K562 (cell line): ENCODE measurements around the gene FH. TPM values are rescaled to one million over a fixed set of nuclear protein-coding genes. Genes with fewer than 3 reads are reported as not detected.

Source experiments
- ATAC-seq: fragments of 200-7000 bp; cut with Tn5 transposase; 3 replicates; pipeline ENCODE4 v1.9.1; 2020; ENCODE audit warnings: moderate library complexity
- BruUV-seq: library from RNA; stranded (reverse); fragments of 400-500 nt; replicated peaks from 2 replicates; lab custom pipeline; 2021; lab: Mats Ljungman, UMichigan
- CTCF ChIA-PET: fragments of 300-600 bp; formaldehyde crosslinking; extraction: SDS; loops from one replicate; lab custom pipeline; 2021; ENCODE audit warnings: low intra/inter-chr PET ratio; lab: Yijun Ruan, JAX
- POLR2A ChIA-PET: fragments of 300-600, 350-650 bp; sonication (Branson Sonifier 250); formaldehyde crosslinking; extraction: SDS; loops from one replicate; lab custom pipeline; 2021; ENCODE audit warnings: antibody characterized with exemption, inconsistent platforms; lab: Yijun Ruan, JAX
- DNase-seq, 4 experiments: peaks; one replicate each; pipeline versions ENCODE4 v3.0.0 to v3.0.0-alpha.2; 2011 to 2018; ENCODE audit warnings: low spot score in 3 of 4, mixed read lengths in 3 of 4; ENCODE audit errors: extremely low read depth in 1 of 4
- FAIRE-seq: peaks from 2 replicates; lab custom pipeline; 2011; peaks lifted over from hg19 to GRCh38; lab: Jason Lieb, UNC
- H2AFZ ChIP-seq: 2 replicates; pipeline ENCODE4 v1.6.0; 2011; ENCODE audit warnings: low read depth, low read length, control low read depth, inconsistent platforms
- H3K27ac ChIP-seq: fragments of 200-600 bp; 3 replicates; pipeline ENCODE4 v1.8.0; 2011; ENCODE audit warnings: low read depth, mild to moderate bottlenecking, control low read depth, inconsistent platforms, low read length, moderate library complexity, mixed read lengths; ENCODE audit errors: extremely low read depth
- H3K27me3 ChIP-seq, 2 experiments: fragments of 300-600 bp in 1 of 2; 2 replicates in 1 of 2; 3 replicates in 1 of 2; pipeline versions ENCODE4 v1.6.0 to v1.8.0; 2011; ENCODE audit warnings: inconsistent platforms in 2 of 2, low read length in 2 of 2, mild to moderate bottlenecking in 1 of 2, mixed read lengths in 1 of 2, moderate library complexity in 1 of 2; ENCODE audit not compliant: control insufficient read depth in 2 of 2, insufficient read depth in 2 of 2
- H3K36me3 ChIP-seq: fragments of 300-600 bp; 3 replicates; pipeline ENCODE4 v1.8.0; 2011; ENCODE audit warnings: mild to moderate bottlenecking, low read length, inconsistent platforms; ENCODE audit not compliant: control insufficient read depth, insufficient read depth
- H3K4me1 ChIP-seq, 2 experiments: fragments of 200-600 bp in 1 of 2; replicated peaks in 1 of 2; 2 replicates in 1 of 2; 3 replicates in 1 of 2; pipeline versions ENCODE4 v1.5.1 to v1.8.0; 2011; ENCODE audit warnings: inconsistent platforms in 2 of 2, low read length in 2 of 2, mild to moderate bottlenecking in 1 of 2, mixed read lengths in 1 of 2, moderate library complexity in 1 of 2; ENCODE audit not compliant: control insufficient read depth in 2 of 2, insufficient read depth in 2 of 2
- H3K4me2 ChIP-seq: 2 replicates; pipeline ENCODE4 v1.6.1; 2011; ENCODE audit warnings: low read length, control low read depth, inconsistent platforms, mixed read lengths; ENCODE audit not compliant: insufficient read depth
- H3K4me3 ChIP-seq: fragments of 200-600 bp; sonication (generic), shearing (Covaris generic); 2 replicates; pipeline ENCODE4 v1.5.1; 2016; ENCODE audit warnings: control low read depth, inconsistent platforms
- H3K79me2 ChIP-seq: fragments of 200-600 bp; 3 replicates; pipeline ENCODE4 v1.8.0; 2011; ENCODE audit warnings: low read length, inconsistent platforms; ENCODE audit not compliant: control insufficient read depth, insufficient read depth
- H3K9ac ChIP-seq, 2 experiments: 2 replicates each; pipeline versions ENCODE4 v1.6.0 to v1.6.1; 2011; ENCODE audit warnings: low read depth in 2 of 2, low read length in 2 of 2, control low read depth in 1 of 2, inconsistent platforms in 1 of 2, mild to moderate bottlenecking in 1 of 2, mixed read lengths in 1 of 2; ENCODE audit not compliant: insufficient read depth in 1 of 2
- H3K9me1 ChIP-seq: one replicate; pipeline ENCODE4 v1.6.0; 2011; ENCODE audit warnings: inconsistent platforms, mild to moderate bottlenecking, low read length, moderate library complexity; ENCODE audit not compliant: control insufficient read depth, insufficient read depth
- H3K9me3 ChIP-seq: replicated peaks from 2 replicates; pipeline ENCODE4 v1.5.1; 2011; ENCODE audit warnings: low read depth, low read length, inconsistent platforms; ENCODE audit not compliant: control insufficient read depth, insufficient read depth
- H4K20me1 ChIP-seq: replicated peaks from 2 replicates; pipeline ENCODE4 v1.6.1; 2011; ENCODE audit warnings: low read length, inconsistent platforms, mixed read lengths; ENCODE audit not compliant: control insufficient read depth, insufficient read depth
- C11orf30 ChIP-seq: fragments of 450-650 bp; IDR thresholded peaks from 2 replicates; pipeline ENCODE4 v1.6.1; 2016; ENCODE audit warnings: low read depth, mild to moderate bottlenecking
- MBD2 ChIP-seq: sonication (generic); IDR thresholded peaks from 2 replicates; pipeline ENCODE4 v1.6.1; 2016; ENCODE audit warnings: low read depth, borderline replicate concordance
- STAT5A ChIP-seq: IDR thresholded peaks from 2 replicates; pipeline ENCODE4 v1.6.1; 2012; ENCODE audit warnings: low read length, inconsistent platforms, borderline replicate concordance
- TBL1XR1 ChIP-seq, 2 experiments: IDR thresholded peaks; 2 replicates each; pipeline ENCODE4 v1.6.1; 2012; ENCODE audit warnings: improper control_type of control experiment in 2 of 2, low read length in 2 of 2, mild to moderate bottlenecking in 1 of 2
- TEAD4 ChIP-seq, 2 experiments: sonication (generic) in 1 of 2; formaldehyde crosslinking in 1 of 2; IDR thresholded peaks; 2 replicates each; pipeline versions ENCODE4 v1.6.1 to v1.8.0; 2012 to 2022; ENCODE audit warnings: borderline replicate concordance in 1 of 2, inconsistent platforms in 1 of 2, low read length in 1 of 2, mild to moderate bottlenecking in 1 of 2, missing genetic modification reagents in 1 of 2
- TSC22D4 ChIP-seq: fragments of 450-650 bp; IDR thresholded peaks from 2 replicates; pipeline ENCODE4 v1.6.1; 2016; ENCODE audit warnings: missing genetic modification characterization, missing biosample characterization, control low read depth
- ZEB2 ChIP-seq: fragments of 450-650 bp; IDR thresholded peaks from 2 replicates; pipeline ENCODE4 v1.6.1; 2016
- ZNF316 ChIP-seq: fragments of 450-650 bp; IDR thresholded peaks from 2 replicates; pipeline ENCODE4 v1.6.1; 2016
- ZNF644 ChIP-seq: fragments of 200-800 bp; sonication (Bioruptor generic); IDR thresholded peaks from 2 replicates; pipeline ENCODE4 v1.6.1; 2016; ENCODE audit warnings: low read depth, missing genetic modification characterization, missing compliant biosample characterization
- WGBS: fragments of 100-300 bp; shearing (Covaris generic); methylation state at CpG from one replicate; pipeline ENCODE4 v1.1.6; 2016; ENCODE audit warnings: low coverage, mixed read lengths; ENCODE audit not compliant: insufficient coverage; ENCODE audit errors: missing lambda C conversion rate; 5-methylcytosine and 5-hydroxymethylcytosine counted together
- in situ Hi-C: fragments of 300-500 bp; cut with MboI; formaldehyde crosslinking; loops from 4 replicates; pipeline ENCODE4 v1.15.0; 2018; ENCODE audit warnings: inconsistent platforms, mixed read lengths
- intact Hi-C: fragments of 100-400 bp; cut with micrococcal nuclease; formaldehyde crosslinking; loops from 2 replicates; pipeline ENCODE4 v1.14.2; 2022
- polyA plus RNA-seq, 8 experiments: library from polyadenylated mRNA; depleted of rRNA in 4 of 8; stranded (reverse) in 5 of 8; unstranded in 3 of 8; fragments of >200 nt; fragmentation: Nextera tagmentation in 2 of 8; fragmentation: Illumina TruSeq in 1 of 8; extraction: Ambion mirVana in 2 of 8; extraction: Trizol in 1 of 8; gene quantifications; 2 replicates each; pipeline versions ENCODE4 v1.2.1 to v1.2.3, GENCODE V29; 2011 to 2014; ENCODE audit warnings: inconsistent platforms in 1 of 8, missing spikeins in 1 of 8
- total RNA-seq, 7 experiments: library from RNA; depleted of rRNA in 6 of 7; stranded (reverse); fragments of >200 nt in 6 of 7; fragmentation: Illumina TruSeq in 2 of 7; extraction: Trizol in 2 of 7; gene quantifications; 2 replicates each; pipeline versions ENCODE4 v1.2.1 to v1.2.3, GENCODE V29; 2011 to 2021; ENCODE audit warnings: low replicate concordance in 1 of 7
- TF ChIP-seq, protein P1 (sequence below): IDR thresholded peaks from 2 replicates; pipeline ENCODE4 v1.6.1; 2012; ENCODE audit warnings: low read depth, low read length, improper control_type of control experiment, borderline replicate concordance

Gene FH
- total and polyA plus RNA-seq, 9 of the 15 experiments (the other 6 are each of a cell fraction or from before 2014, with no cell fraction given) = 117 to 240 (median 211) TPM

DNA sequence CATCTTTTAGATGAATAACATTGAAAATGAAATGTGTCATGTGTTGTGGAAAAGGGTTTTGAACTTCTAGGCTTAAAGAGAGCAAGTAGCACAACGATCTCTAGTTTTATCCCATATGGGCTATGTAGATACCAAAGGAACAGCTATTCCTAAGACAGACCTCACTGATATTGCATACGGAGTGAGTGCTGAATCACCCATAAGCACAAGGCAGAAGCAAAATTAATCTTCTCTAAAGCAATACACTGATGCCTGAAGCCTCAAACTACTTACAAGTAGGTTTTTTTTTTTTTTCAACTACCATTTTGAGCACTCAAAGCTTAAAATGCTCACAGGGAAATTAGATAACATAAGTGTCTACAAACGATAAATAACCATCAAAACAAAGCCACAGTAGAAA is 7.6 kb upstream of the FH start (continued):
- TF ChIP-seq STAT5A (peak; percentile 65), TEAD4 (IDR thresholded peaks at IDR 0.05; ENCODE audit: low read length) (peak; percentile 82), TEAD4 (CRISPR knock-in tag; IDR thresholded peaks at IDR 0.05; ENCODE audit: borderline replicate concordance) (no peak), TBL1XR1 (IDR thresholded peaks at IDR 0.05; ENCODE audit: low read length in 2 of 2) (peak in 1 of 2 experiments; percentile 41; a peak in 1 of 4 replicates), MBD2 (no peak), ZEB2 (no peak)
- TF ChIP-seq, protein P1, sequence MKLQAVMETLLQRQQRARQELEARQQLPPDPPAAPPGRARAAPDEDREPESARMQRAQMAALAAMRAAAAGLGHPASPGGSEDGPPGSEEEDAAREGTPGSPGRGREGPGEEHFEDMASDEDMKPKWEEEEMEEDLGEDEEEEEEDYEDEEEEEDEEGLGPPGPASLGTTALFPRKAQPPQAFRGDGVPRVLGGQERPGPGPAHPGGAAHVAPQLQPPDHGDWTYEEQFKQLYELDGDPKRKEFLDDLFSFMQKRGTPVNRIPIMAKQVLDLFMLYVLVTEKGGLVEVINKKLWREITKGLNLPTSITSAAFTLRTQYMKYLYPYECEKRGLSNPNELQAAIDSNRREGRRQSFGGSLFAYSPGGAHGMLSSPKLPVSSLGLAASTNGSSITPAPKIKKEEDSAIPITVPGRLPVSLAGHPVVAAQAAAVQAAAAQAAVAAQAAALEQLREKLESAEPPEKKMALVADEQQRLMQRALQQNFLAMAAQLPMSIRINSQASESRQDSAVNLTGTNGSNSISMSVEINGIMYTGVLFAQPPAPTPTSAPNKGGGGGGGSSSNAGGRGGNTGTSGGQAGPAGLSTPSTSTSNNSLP = peak; percentile 43; the same call in 1 of the 2 replicates
- TF ChIP-seq, all 486 proteins: peak for 48

DNA sequence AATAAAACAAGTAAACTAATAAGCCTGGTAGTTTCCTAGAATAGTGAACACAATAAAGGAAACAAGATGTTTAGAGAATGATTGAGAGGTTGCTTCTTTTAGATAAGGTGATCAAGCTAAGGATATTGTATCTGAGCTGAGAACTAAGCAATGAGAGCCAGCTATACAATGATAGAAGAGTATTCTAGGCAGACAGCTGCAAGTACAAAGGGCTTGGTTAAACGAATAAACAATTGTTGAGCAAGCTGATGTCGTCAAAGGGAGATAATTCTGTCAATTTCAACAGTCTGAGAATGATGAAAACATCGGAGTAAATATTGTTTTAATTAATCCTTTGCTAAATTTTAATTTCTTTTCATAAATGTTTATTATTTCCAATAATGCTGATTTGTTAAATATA is 5.5 kb upstream of the FH start:
- no peak overlapping the region for H3K27ac ChIP-seq
- in situ Hi-C loops = loop anchor here (10.0 kb wide), 1 partner anchor 310 kb away; no protein-coding TSS in a partner anchor
- no peak for FAIRE-seq

More for the DNA sequence above, 5.5 kb upstream of the FH start:
- Histone ChIP-seq H3K79me2 (no peaks in the 10 kb centered on the region), H3K9ac (no peak overlapping the region), H3K4me1 (peaks cover 0 to 2% of the 10 kb centered on the region in 2 experiments; a peak in 2 of 5 replicates), H3K4me2 (no peak overlapping the region), H3K9me1 (no peaks in the 10 kb centered on the region), H3K27me3 (no peaks in the 10 kb centered on the region), H2AFZ (0 out of 2 replicates have a peak overlapping the region, but pooled peaks have one; percentile 20), H3K4me3 (no peak overlapping the region), H3K9me3 (no peaks in the 10 kb centered on the region), H3K36me3 (no peaks in the 10 kb centered on the region), H4K20me1 (no peaks in the 10 kb centered on the region)
- CTCF ChIA-PET = no interaction called here
- 14% methylated on average over 3 of the region's 3 CpGs for WGBS
- DNase-seq (no peak), ATAC-seq (no peak)
- BruUV-seq = no TSS peak
- POLR2A ChIA-PET = interaction anchor here (0.8 to 1.5 kb wide), 2 partner anchors 10 to 105 kb away, joined by 3 read pairs; no protein-coding TSS in a partner anchor
- intact Hi-C loops = loop anchor here (5.0 kb wide), 1 partner anchor 172 kb away; no protein-coding TSS in a partner anchor
- no peak for TF ChIP-seq ZNF644 (tag)
- TF ChIP-seq ZNF316 = peak; percentile 28; the same call in 1 of the 2 replicates
- peak; percentile 25; the same call in 1 of the 2 replicates for TF ChIP-seq C11orf30
- no peak for TF ChIP-seq TSC22D4
